Vagina (tissue), 2 donors: Measurements from ENCODE around the gene PAQR5.

Experiments
- POLR2A ChIP-seq, 2 donors: fragments of 450-650 bp; IDR thresholded peaks; one replicate each; pipeline ENCODE4 v1.6.1; 2017; ENCODE audit warnings: antibody characterized with exemption in 2 of 2, mild to moderate bottlenecking in 2 of 2, moderate library complexity in 2 of 2
- POLR2AphosphoS5 ChIP-seq, 2 donors: sonication (generic); formaldehyde crosslinking; IDR thresholded peaks; one replicate each; pipeline ENCODE4 v1.9.0; 2017; ENCODE audit warnings: antibody characterized with exemption in 2 of 2, mild to moderate bottlenecking in 2 of 2, low read depth in 1 of 2; ENCODE audit not compliant: insufficient read depth in 1 of 2
- TF ChIP-seq, protein P1 (sequence below), 3 experiments: fragments of 450-650 bp in 2 of 3; fragments of 200-600 bp in 1 of 3; sonication (generic) in 1 of 3; IDR thresholded peaks; one replicate each; pipeline ENCODE4 v1.5.1; 2017 to 2019; ENCODE audit warnings: antibody characterized with exemption in 3 of 3, mild to moderate bottlenecking in 2 of 3, moderate library complexity in 2 of 3

DNA sequence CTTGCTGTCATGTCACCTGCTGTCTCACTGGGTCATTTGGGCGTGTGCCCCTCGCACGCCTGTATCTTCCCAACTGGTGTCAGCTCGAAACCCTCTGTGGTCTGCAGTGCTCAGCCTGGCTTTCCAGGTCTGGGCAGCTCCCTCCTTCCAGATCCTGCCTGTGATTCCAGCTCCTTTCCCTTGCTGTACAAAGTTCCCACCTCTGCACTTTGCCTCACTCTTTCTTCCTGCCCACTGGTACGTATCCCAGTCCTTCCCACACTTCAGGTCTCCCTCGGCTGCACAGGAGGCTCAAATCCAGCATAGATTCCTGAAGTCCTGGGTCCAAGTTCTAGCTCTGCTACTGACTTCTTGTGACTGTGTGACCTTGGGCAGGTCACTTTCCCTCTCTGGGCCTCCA, 2.1 kb upstream of the PAQR5 start:
- TF ChIP-seq, protein P1, sequence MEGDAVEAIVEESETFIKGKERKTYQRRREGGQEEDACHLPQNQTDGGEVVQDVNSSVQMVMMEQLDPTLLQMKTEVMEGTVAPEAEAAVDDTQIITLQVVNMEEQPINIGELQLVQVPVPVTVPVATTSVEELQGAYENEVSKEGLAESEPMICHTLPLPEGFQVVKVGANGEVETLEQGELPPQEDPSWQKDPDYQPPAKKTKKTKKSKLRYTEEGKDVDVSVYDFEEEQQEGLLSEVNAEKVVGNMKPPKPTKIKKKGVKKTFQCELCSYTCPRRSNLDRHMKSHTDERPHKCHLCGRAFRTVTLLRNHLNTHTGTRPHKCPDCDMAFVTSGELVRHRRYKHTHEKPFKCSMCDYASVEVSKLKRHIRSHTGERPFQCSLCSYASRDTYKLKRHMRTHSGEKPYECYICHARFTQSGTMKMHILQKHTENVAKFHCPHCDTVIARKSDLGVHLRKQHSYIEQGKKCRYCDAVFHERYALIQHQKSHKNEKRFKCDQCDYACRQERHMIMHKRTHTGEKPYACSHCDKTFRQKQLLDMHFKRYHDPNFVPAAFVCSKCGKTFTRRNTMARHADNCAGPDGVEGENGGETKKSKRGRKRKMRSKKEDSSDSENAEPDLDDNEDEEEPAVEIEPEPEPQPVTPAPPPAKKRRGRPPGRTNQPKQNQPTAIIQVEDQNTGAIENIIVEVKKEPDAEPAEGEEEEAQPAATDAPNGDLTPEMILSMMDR (IDR thresholded peaks at IDR 0.05) = no peak
- TF ChIP-seq POLR2A (IDR thresholded peaks at IDR 0.05) (no peak), POLR2AphosphoS5 (IDR thresholded peaks at IDR 0.05; ENCODE audit: insufficient read depth in 1 of 2, low read depth in 1 of 2) (no peak)
